ENCODE data around the gene SRP54.
"Not testable (repeated sequence)": the region's sequence is repeated elsewhere in the genome, so short reads cannot be mapped to it uniquely, and the experiment has no call there.

Gene SRP54

GRCh38 chr14:34982421-34983147, at the start of gene SRP54:
SRP54 (plus strand) TSS chr14:34982992; CDS start chr14:34996710, 13,718 bp downstream.
- H3K27me3 ChIP-seq (ENCODE audit: low read depth, low read length) = no peaks in the 10 kb centered on the region
- H3K27ac ChIP-seq (ENCODE audit: low read length) = peak within 1 kb of the TSS; percentile 100
- H3K4me1 ChIP-seq (ENCODE audit: control insufficient read depth in 1 of 2, insufficient read depth in 2 of 2, low read length in 2 of 2) = peaks cover 8 to 39% of the 10 kb centered on the region in 2 donors
- peaks cover 0 to 4% of the 10 kb centered on the region in 2 donors for H3K36me3 ChIP-seq (ENCODE audit: control insufficient read depth in 1 of 2, insufficient read depth in 2 of 2, low read length in 2 of 2)
- no peaks in the 10 kb centered on the region for H3K9me3 ChIP-seq (ENCODE audit: control insufficient read depth in 1 of 2, low read length in 2 of 2)
- peak within 1 kb of the TSS; percentile 83 to 91 for H3K4me3 ChIP-seq (ENCODE audit: low read depth in 1 of 2, low read length in 2 of 2)

GRCh38 chr14:34933301-34933700, 49.5 kb upstream of the SRP54 start:
- Histone ChIP-seq H3K4me3 (ENCODE audit: low read depth in 1 of 2, low read length in 2 of 2) (no peak overlapping the region), H3K9me3 (ENCODE audit: control insufficient read depth in 1 of 2, low read length in 2 of 2) (no peaks in the 10 kb centered on the region), H3K4me1 (ENCODE audit: control insufficient read depth in 1 of 2, insufficient read depth in 2 of 2, low read length in 2 of 2) (peaks cover 0 to 8% of the 10 kb centered on the region in 2 donors), H3K27me3 (ENCODE audit: low read depth, low read length) (no peaks in the 10 kb centered on the region), H3K27ac (ENCODE audit: low read length) (no peak overlapping the region), H3K36me3 (ENCODE audit: control insufficient read depth in 1 of 2, insufficient read depth in 2 of 2, low read length in 2 of 2) (no peaks in the 10 kb centered on the region)

GRCh38 chr14:34935488-34935887, 47.3 kb upstream of the SRP54 start:
- Histone ChIP-seq H3K4me3 (ENCODE audit: low read depth in 1 of 2, low read length in 2 of 2) (no peak overlapping the region), H3K9me3 (ENCODE audit: control insufficient read depth in 1 of 2, low read length in 2 of 2) (no peaks in the 10 kb centered on the region), H3K27ac (ENCODE audit: low read length) (no peak overlapping the region), H3K36me3 (ENCODE audit: control insufficient read depth in 1 of 2, insufficient read depth in 2 of 2, low read length in 2 of 2) (no peaks in the 10 kb centered on the region), H3K4me1 (ENCODE audit: control insufficient read depth in 1 of 2, insufficient read depth in 2 of 2, low read length in 2 of 2) (peaks cover 0 to 8% of the 10 kb centered on the region in 2 donors), H3K27me3 (ENCODE audit: low read depth, low read length) (no peaks in the 10 kb centered on the region)

- no peaks in the 10 kb centered on the region for H3K9me3 ChIP-seq (ENCODE audit: control insufficient read depth in 1 of 2, low read length in 2 of 2)
- no peak overlapping the region for H3K4me3 ChIP-seq (ENCODE audit: low read depth in 1 of 2, low read length in 2 of 2)
- H3K27me3 ChIP-seq (ENCODE audit: low read depth, low read length) = no peaks in the 10 kb centered on the region
- no peaks in the 10 kb centered on the region for H3K36me3 ChIP-seq (ENCODE audit: control insufficient read depth in 1 of 2, insufficient read depth in 2 of 2, low read length in 2 of 2)
- H3K4me1 ChIP-seq (ENCODE audit: control insufficient read depth in 1 of 2, insufficient read depth in 2 of 2, low read length in 2 of 2) = no peaks in the 10 kb centered on the region
- no peak overlapping the region for H3K27ac ChIP-seq (ENCODE audit: low read length)
Measured at GRCh38 chr14:34937442-34937841, 45.4 kb upstream of the SRP54 start.

GRCh38 chr14:34937876-34938275, 44.9 kb upstream of the SRP54 start:
- no peaks in the 10 kb centered on the region for H3K9me3 ChIP-seq (ENCODE audit: control insufficient read depth in 1 of 2, low read length in 2 of 2)
- H3K27ac ChIP-seq (ENCODE audit: low read length) = no peak overlapping the region
- H3K27me3 ChIP-seq (ENCODE audit: low read depth, low read length) = no peaks in the 10 kb centered on the region
- H3K36me3 ChIP-seq (ENCODE audit: control insufficient read depth in 1 of 2, insufficient read depth in 2 of 2, low read length in 2 of 2) = no peaks in the 10 kb centered on the region
- H3K4me3 ChIP-seq (ENCODE audit: low read depth in 1 of 2, low read length in 2 of 2) = no peak overlapping the region
- H3K4me1 ChIP-seq (ENCODE audit: control insufficient read depth in 1 of 2, insufficient read depth in 2 of 2, low read length in 2 of 2) = no peaks in the 10 kb centered on the region

- Histone ChIP-seq H3K4me1 (ENCODE audit: control insufficient read depth in 1 of 2, insufficient read depth in 2 of 2, low read length in 2 of 2) (no peaks in the 10 kb centered on the region), H3K27me3 (ENCODE audit: low read depth, low read length) (no peaks in the 10 kb centered on the region), H3K9me3 (ENCODE audit: control insufficient read depth in 1 of 2, low read length in 2 of 2) (peaks cover 3 to 6% of the 10 kb centered on the region in 2 donors), H3K27ac (ENCODE audit: low read length) (no peak overlapping the region), H3K36me3 (ENCODE audit: control insufficient read depth in 1 of 2, insufficient read depth in 2 of 2, low read length in 2 of 2) (no peaks in the 10 kb centered on the region), H3K4me3 (ENCODE audit: low read depth in 1 of 2, low read length in 2 of 2) (no peak overlapping the region)
Measured at GRCh38 chr14:34943506-34943905, 39.3 kb upstream of the SRP54 start.

- Histone ChIP-seq H3K27ac (ENCODE audit: low read length) (no peak overlapping the region), H3K9me3 (ENCODE audit: control insufficient read depth in 1 of 2, low read length in 2 of 2) (peaks cover 3 to 6% of the 10 kb centered on the region in 2 donors), H3K4me3 (ENCODE audit: low read depth in 1 of 2, low read length in 2 of 2) (no peak overlapping the region), H3K4me1 (ENCODE audit: control insufficient read depth in 1 of 2, insufficient read depth in 2 of 2, low read length in 2 of 2) (no peaks in the 10 kb centered on the region), H3K36me3 (ENCODE audit: control insufficient read depth in 1 of 2, insufficient read depth in 2 of 2, low read length in 2 of 2) (no peaks in the 10 kb centered on the region), H3K27me3 (ENCODE audit: low read depth, low read length) (no peaks in the 10 kb centered on the region)
Measured at GRCh38 chr14:34944744-34945143, 38.0 kb upstream of the SRP54 start.

- peaks cover 3 to 6% of the 10 kb centered on the region in 2 donors for H3K9me3 ChIP-seq (ENCODE audit: control insufficient read depth in 1 of 2, low read length in 2 of 2)
- no peak overlapping the region for H3K27ac ChIP-seq (ENCODE audit: low read length)
- no peak overlapping the region for H3K4me3 ChIP-seq (ENCODE audit: low read depth in 1 of 2, low read length in 2 of 2)
Measured at GRCh38 chr14:34946699-34947098, 36.1 kb upstream of the SRP54 start.

GRCh38 chr14:34951286-34951685, 31.5 kb upstream of the SRP54 start:
- H3K27me3 ChIP-seq (ENCODE audit: low read depth, low read length) = no peaks in the 10 kb centered on the region
- no peak overlapping the region for H3K27ac ChIP-seq (ENCODE audit: low read length)
- H3K9me3 ChIP-seq (ENCODE audit: control insufficient read depth in 1 of 2, low read length in 2 of 2) = no peaks in the 10 kb centered on the region
- no peak overlapping the region for H3K4me3 ChIP-seq (ENCODE audit: low read depth in 1 of 2, low read length in 2 of 2)
- H3K36me3 ChIP-seq (ENCODE audit: control insufficient read depth in 1 of 2, insufficient read depth in 2 of 2, low read length in 2 of 2) = peaks cover 0 to 3% of the 10 kb centered on the region in 2 donors
- no peaks in the 10 kb centered on the region for H3K4me1 ChIP-seq (ENCODE audit: control insufficient read depth in 1 of 2, insufficient read depth in 2 of 2, low read length in 2 of 2)

More at GRCh38 chr14:34946699-34947098, 36.1 kb upstream of the SRP54 start:
- Histone ChIP-seq H3K4me1 (ENCODE audit: control insufficient read depth in 1 of 2, insufficient read depth in 2 of 2, low read length in 2 of 2) (no peaks in the 10 kb centered on the region), H3K36me3 (ENCODE audit: control insufficient read depth in 1 of 2, insufficient read depth in 2 of 2, low read length in 2 of 2) (no peaks in the 10 kb centered on the region), H3K27me3 (ENCODE audit: low read depth, low read length) (no peaks in the 10 kb centered on the region)

GRCh38 chr14:34956931-34957330, 25.9 kb upstream of the SRP54 start:
- H3K27ac ChIP-seq (ENCODE audit: low read length) = no peak overlapping the region
- no peaks in the 10 kb centered on the region for H3K9me3 ChIP-seq (ENCODE audit: control insufficient read depth in 1 of 2, low read length in 2 of 2)
- no peak overlapping the region for H3K4me3 ChIP-seq (ENCODE audit: low read depth in 1 of 2, low read length in 2 of 2)
- H3K4me1 ChIP-seq (ENCODE audit: control insufficient read depth in 1 of 2, insufficient read depth in 2 of 2, low read length in 2 of 2) = no peaks in the 10 kb centered on the region
- H3K27me3 ChIP-seq (ENCODE audit: low read depth, low read length) = no peaks in the 10 kb centered on the region
- H3K36me3 ChIP-seq (ENCODE audit: control insufficient read depth in 1 of 2, insufficient read depth in 2 of 2, low read length in 2 of 2) = peaks cover 0 to 11% of the 10 kb centered on the region in 2 donors

GRCh38 chr14:34957771-34958286, 25.0 kb upstream of the SRP54 start:
- no peak overlapping the region for H3K4me3 ChIP-seq (ENCODE audit: low read depth in 1 of 2, low read length in 2 of 2)
- H3K9me3 ChIP-seq (ENCODE audit: control insufficient read depth in 1 of 2, low read length in 2 of 2) = no peaks in the 10 kb centered on the region
- H3K4me1 ChIP-seq (ENCODE audit: control insufficient read depth in 1 of 2, insufficient read depth in 2 of 2, low read length in 2 of 2) = no peaks in the 10 kb centered on the region
- H3K27ac ChIP-seq (ENCODE audit: low read length) = no peak overlapping the region
- peaks cover 0 to 11% of the 10 kb centered on the region in 2 donors for H3K36me3 ChIP-seq (ENCODE audit: control insufficient read depth in 1 of 2, insufficient read depth in 2 of 2, low read length in 2 of 2)
- no peaks in the 10 kb centered on the region for H3K27me3 ChIP-seq (ENCODE audit: low read depth, low read length)

- not testable (repeated sequence) for H3K27me3 ChIP-seq (ENCODE audit: low read depth, low read length); H3K9me3 ChIP-seq (ENCODE audit: control insufficient read depth in 1 of 2, low read length in 2 of 2); H3K4me1 ChIP-seq (ENCODE audit: control insufficient read depth in 1 of 2, insufficient read depth in 2 of 2, low read length in 2 of 2); H3K4me3 ChIP-seq (ENCODE audit: low read depth in 1 of 2, low read length in 2 of 2); H3K27ac ChIP-seq (ENCODE audit: low read length)
- H3K36me3 ChIP-seq (ENCODE audit: control insufficient read depth in 1 of 2, insufficient read depth in 2 of 2, low read length in 2 of 2) = peaks cover 7 to 14% of the 10 kb centered on the region in 2 donors
Measured at GRCh38 chr14:34962106-34962505, 20.7 kb upstream of the SRP54 start.

All from muscle layer of duodenum (tissue), 2 donors.